Stimulated activated naive CD8-positive, alpha-beta T cell treated with anti-CD3 and anti-CD28 coated beads, Interleukin-15, amount 100 ng/mL, for 72 hours (primary cell): ENCODE data around the gene TBC1D22A.
A peak's percentile ranks its signal among the peaks of the same experiment; 100 is the strongest.

Experiments
- ATAC-seq: fragments of 150-1000 bp; cut with Tn5 transposase; 2 replicates; pipeline ENCODE4 v1.10.0; 2021; ENCODE audit warnings: mild to moderate bottlenecking, moderate library complexity
- DNase-seq, 2 donors: peaks; one replicate each; pipeline ENCODE4 v3.0.0; 2021 to 2022
- H3K27ac Mint-ChIP-seq, 2 donors: one replicate each; pipeline ENCODE4 v1.8.0; 2022; ENCODE audit warnings: mild to moderate bottlenecking in 2 of 2, mixed read lengths in 2 of 2, moderate library complexity in 2 of 2
- H3K27me3 Mint-ChIP-seq: one replicate; pipeline ENCODE4 v1.8.0; 2022; ENCODE audit warnings: mixed read lengths
- H3K4me1 Mint-ChIP-seq: one replicate; pipeline ENCODE4 v1.8.0; 2022; ENCODE audit warnings: mild to moderate bottlenecking, mixed read lengths
- H3K4me3 Mint-ChIP-seq, 2 donors: one replicate each; pipeline ENCODE4 v1.8.0; 2022; ENCODE audit warnings: mild to moderate bottlenecking in 2 of 2, mixed read lengths in 2 of 2, moderate library complexity in 1 of 2
- H3K9me3 Mint-ChIP-seq, 2 donors: one replicate each; pipeline ENCODE4 v1.8.0; 2022; ENCODE audit warnings: mixed read lengths in 2 of 2

Gene TBC1D22A

DNA sequence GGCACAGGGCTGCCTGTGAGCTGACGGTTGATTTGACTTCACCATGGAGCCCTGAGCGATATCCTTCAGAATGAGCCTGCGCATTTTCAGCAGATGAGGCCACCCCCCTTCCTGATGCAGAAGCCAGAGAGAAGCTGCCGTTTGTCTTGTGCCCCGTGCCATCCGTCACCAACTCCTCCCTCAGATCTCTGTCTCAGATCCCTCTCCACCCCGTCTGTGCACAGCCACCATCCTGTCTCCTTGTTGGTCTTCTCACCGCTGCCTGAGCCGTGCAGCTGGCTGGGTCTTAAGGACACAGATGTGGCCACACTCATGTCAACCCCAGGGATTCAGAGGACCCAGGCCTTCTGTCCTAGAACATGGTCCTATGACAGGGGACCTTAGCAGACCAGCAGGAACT, 293.9 kb downstream of the TBC1D22A start:
- Mint-ChIP-seq H3K4me1 (peaks cover 19% of the 10 kb centered on the region), H3K27ac (peak overlapping the region in 1 of 2 donors; percentile 77), H3K27me3 (no peaks in the 10 kb centered on the region), H3K4me3 (no peak overlapping the region), H3K9me3 (no peaks in the 10 kb centered on the region)
- DNase-seq = no peak
- ATAC-seq = no peak

DNA sequence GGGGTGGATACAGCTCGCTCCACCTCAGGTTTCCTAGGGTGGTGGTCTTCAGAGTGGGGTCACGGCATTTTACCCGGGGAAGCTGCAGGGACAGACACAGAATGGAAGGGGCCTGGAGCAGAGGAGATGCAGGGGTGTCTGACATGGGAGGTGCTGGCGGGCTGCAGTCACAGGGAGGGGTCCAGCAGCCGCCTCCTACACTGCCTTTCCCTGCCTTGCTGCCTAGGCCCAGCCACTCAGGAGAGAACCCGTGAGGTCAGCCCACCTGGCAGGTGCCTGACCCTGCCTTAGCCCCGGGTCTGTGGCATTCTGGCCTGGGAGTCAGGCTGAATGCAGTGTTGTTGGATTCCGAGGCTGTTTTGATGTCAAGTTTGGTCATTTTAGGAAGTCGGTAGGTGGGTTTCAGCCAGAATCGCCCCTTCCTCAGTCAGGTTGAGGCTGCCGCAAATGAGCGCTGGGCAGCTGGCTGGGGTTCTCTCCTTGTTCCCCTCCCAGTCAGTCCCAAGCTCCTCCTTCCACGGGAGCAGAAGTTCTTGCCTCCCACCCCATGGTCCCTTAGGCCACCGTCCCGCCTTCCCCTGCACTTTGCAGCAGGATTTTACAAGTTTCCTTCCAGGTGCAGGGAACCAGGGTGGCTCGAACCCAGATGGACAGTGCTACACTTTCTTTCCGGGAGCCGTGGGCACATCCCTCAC, 294.5 kb downstream of the TBC1D22A start:
- Mint-ChIP-seq H3K9me3 (no peaks in the 10 kb centered on the region), H3K27me3 (no peaks in the 10 kb centered on the region), H3K4me3 (no peak overlapping the region), H3K27ac (peak overlapping the region; percentile 69 to 77), H3K4me1 (peaks cover 14% of the 10 kb centered on the region)
- ATAC-seq (no peak), DNase-seq (no peak)

DNA sequence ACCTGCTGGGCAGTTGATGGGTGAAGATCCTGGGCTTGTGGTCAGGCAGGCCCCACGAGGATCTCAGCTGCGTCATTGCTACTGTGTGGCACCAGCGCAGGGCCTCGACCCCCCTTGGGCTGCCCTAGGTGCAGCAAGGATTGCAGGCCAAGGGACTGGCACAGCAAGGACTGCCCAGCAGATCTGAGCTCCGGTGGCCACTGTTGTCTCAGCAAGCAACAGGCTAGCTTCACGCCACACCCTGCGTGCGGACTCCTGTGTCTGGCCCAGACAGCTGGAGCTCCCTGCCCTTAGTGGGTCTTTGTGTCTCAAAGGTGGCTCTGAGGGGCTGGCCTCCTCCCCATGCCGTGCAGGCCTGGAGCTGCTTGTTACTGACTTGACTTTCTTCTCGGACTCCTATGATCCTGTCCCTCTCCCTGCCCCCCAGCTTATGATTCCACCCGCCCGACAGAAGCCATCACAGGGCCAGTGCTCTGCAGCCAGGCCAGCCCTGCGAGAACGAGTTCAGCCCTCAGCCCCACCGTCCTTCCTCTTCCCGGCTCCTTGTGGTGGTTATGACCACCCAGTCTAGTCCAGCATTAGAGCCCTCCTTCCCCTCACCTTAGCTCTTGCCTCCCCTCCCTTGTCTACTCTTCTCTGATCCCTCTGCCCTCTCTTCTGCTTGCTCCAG, 295.6 kb downstream of the TBC1D22A start:
- no peak for DNase-seq
- H3K4me3 Mint-ChIP-seq = no peak overlapping the region
- no peaks in the 10 kb centered on the region for H3K27me3 Mint-ChIP-seq
- H3K4me1 Mint-ChIP-seq = peaks cover 5% of the 10 kb centered on the region
- peak overlapping the region in 1 of 2 donors; percentile 90 for H3K27ac Mint-ChIP-seq
- no peak for ATAC-seq
- no peaks in the 10 kb centered on the region for H3K9me3 Mint-ChIP-seq

DNA sequence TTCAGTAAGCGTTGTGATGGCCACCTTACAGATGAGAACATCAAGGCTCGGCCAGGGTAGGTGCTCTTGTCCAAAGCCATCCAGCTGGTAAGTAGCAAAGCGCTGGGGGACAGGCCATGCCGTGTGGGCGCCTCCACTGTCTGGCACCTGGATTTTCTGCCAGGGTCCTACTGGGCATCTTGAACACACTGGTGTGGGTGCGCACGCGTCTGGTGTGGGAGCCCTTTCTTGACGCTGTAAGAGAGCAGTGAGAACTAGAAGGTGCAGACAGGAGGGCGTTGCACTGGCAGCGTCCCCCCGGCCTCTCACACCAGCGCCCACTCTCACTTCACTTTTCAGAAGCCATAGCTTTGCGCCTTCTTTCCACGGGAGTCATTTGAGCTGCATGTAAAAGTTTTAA, 296.6 kb downstream of the TBC1D22A start:
- Mint-ChIP-seq H3K27me3 (no peaks in the 10 kb centered on the region), H3K4me3 (no peak overlapping the region), H3K27ac (no peak overlapping the region), H3K9me3 (no peaks in the 10 kb centered on the region), H3K4me1 (no peaks in the 10 kb centered on the region)
- no peak for ATAC-seq
- DNase-seq = no peak

DNA sequence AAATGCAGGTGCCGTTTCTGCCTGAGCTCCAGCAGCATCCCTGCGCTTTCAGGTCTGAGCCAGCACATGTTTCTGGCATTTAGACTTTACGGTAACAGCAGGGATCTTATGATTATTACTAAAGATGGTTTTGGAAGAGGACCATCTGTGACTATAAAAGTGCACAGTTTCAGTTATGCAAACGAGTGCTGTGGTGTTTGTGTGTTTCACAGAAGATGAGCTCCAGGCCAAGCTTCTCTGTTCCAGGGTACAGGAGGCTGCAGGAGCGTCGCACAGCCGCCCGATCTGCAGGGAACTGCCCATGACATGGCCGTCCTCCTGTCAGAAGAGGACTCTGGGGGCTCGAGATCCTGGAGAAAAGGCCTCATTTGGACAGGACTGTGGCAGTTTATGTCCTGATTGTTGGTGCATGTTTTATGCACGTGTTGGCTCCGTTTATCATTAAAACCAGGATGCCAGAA, 297.3 kb downstream of the TBC1D22A start:
- H3K27ac Mint-ChIP-seq = no peak overlapping the region
- no peaks in the 10 kb centered on the region for H3K27me3 Mint-ChIP-seq
- ATAC-seq (no peak), DNase-seq (no peak)
- H3K9me3 Mint-ChIP-seq = no peaks in the 10 kb centered on the region
- no peaks in the 10 kb centered on the region for H3K4me1 Mint-ChIP-seq
- no peak overlapping the region for H3K4me3 Mint-ChIP-seq

- peak overlapping the region in 1 of 2 donors; percentile 38 for H3K27ac Mint-ChIP-seq
- ATAC-seq = no peak
- H3K27me3 Mint-ChIP-seq = no peaks in the 10 kb centered on the region
- H3K4me1 Mint-ChIP-seq = no peaks in the 10 kb centered on the region
- DNase-seq = no peak
- no peak overlapping the region for H3K4me3 Mint-ChIP-seq
- no peaks in the 10 kb centered on the region for H3K9me3 Mint-ChIP-seq
Observed at GRCh38 chr22:47060718-47061117, 298.3 kb downstream of the TBC1D22A start.

GRCh38 chr22:47061226-47061625, 298.8 kb downstream of the TBC1D22A start:
- Mint-ChIP-seq H3K4me1 (peaks cover 5% of the 10 kb centered on the region), H3K27me3 (no peaks in the 10 kb centered on the region), H3K9me3 (no peaks in the 10 kb centered on the region), H3K4me3 (no peak overlapping the region), H3K27ac (no peak overlapping the region)
- no peak for DNase-seq
- ATAC-seq = no peak

DNA sequence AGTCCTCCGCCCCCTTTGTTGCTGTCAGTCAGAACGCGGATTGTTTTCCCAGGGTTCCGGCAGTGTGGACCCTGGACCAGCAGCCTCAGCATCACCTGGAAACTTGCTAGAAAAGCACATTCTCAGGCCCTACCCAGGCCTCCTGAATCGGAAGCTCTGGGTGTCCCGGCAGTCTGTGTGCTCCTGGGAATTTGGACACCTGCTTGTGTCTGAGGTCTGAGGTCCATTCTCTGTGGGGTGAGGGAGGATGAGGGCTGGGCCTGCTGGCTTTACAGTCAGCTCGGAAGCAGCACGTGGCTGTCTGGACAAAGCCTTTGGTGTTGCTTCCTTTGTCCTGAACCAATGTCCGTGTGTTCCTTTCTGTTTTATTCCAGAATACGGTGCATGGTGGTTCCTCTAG, 299.7 kb downstream of the TBC1D22A start:
- Mint-ChIP-seq H3K4me3 (no peak overlapping the region), H3K4me1 (peaks cover 12% of the 10 kb centered on the region), H3K9me3 (no peaks in the 10 kb centered on the region), H3K27ac (no peak overlapping the region), H3K27me3 (no peaks in the 10 kb centered on the region)
- DNase-seq (no peak), ATAC-seq (no peak)

GRCh38 chr22:47063071-47063509, 300.6 kb downstream of the TBC1D22A start:
- peak overlapping the region in 1 of 2 donors; percentile 72 for H3K27ac Mint-ChIP-seq

GRCh38 chr22:47063606-47064005, 301.2 kb downstream of the TBC1D22A start:
- peaks cover 27% of the 10 kb centered on the region for H3K4me1 Mint-ChIP-seq
- ATAC-seq (no peak), DNase-seq (no peak)

More at GRCh38 chr22:47063071-47063509, 300.6 kb downstream of the TBC1D22A start:
- ATAC-seq (no peak), DNase-seq (no peak)
- Mint-ChIP-seq H3K27me3 (no peaks in the 10 kb centered on the region), H3K4me3 (no peak overlapping the region), H3K9me3 (no peaks in the 10 kb centered on the region), H3K4me1 (peaks cover 22% of the 10 kb centered on the region)

DNA sequence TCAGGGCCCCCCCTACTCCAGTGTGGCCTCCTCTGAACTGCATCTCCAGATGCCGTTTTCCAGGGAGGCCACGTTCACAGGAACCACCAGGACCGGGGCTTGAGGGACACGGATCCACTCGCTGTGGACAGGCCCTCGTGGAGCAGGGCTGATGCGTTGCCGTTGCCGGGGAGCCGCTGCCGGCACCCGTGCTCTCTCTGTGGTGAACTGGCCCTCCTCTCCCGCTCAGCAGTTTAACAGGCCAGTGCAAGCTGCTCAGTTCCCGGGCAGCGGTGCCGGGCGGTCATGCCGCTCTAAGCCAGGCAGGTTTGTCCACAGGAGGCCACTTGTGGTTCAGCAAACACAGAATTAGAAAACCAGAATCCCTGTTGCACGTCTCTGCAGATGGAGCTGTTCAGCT, 301.6 kb downstream of the TBC1D22A start:
- Mint-ChIP-seq H3K4me3 (no peak overlapping the region), H3K9me3 (no peaks in the 10 kb centered on the region), H3K27me3 (no peaks in the 10 kb centered on the region), H3K4me1 (peaks cover 29% of the 10 kb centered on the region), H3K27ac (no peak overlapping the region)
- no peak for ATAC-seq
- DNase-seq = no peak

More at GRCh38 chr22:47063606-47064005, 301.2 kb downstream of the TBC1D22A start:
- no peak overlapping the region for H3K4me3 Mint-ChIP-seq
- no peak overlapping the region for H3K27ac Mint-ChIP-seq
- H3K9me3 Mint-ChIP-seq = no peaks in the 10 kb centered on the region
- no peaks in the 10 kb centered on the region for H3K27me3 Mint-ChIP-seq

GRCh38 chr22:47064416-47064815, 302.0 kb downstream of the TBC1D22A start:
- DNase-seq = no peak
- ATAC-seq = no peak
- Mint-ChIP-seq H3K9me3 (no peaks in the 10 kb centered on the region), H3K4me1 (peaks cover 29% of the 10 kb centered on the region), H3K27ac (no peak overlapping the region), H3K27me3 (no peaks in the 10 kb centered on the region), H3K4me3 (no peak overlapping the region)

DNA sequence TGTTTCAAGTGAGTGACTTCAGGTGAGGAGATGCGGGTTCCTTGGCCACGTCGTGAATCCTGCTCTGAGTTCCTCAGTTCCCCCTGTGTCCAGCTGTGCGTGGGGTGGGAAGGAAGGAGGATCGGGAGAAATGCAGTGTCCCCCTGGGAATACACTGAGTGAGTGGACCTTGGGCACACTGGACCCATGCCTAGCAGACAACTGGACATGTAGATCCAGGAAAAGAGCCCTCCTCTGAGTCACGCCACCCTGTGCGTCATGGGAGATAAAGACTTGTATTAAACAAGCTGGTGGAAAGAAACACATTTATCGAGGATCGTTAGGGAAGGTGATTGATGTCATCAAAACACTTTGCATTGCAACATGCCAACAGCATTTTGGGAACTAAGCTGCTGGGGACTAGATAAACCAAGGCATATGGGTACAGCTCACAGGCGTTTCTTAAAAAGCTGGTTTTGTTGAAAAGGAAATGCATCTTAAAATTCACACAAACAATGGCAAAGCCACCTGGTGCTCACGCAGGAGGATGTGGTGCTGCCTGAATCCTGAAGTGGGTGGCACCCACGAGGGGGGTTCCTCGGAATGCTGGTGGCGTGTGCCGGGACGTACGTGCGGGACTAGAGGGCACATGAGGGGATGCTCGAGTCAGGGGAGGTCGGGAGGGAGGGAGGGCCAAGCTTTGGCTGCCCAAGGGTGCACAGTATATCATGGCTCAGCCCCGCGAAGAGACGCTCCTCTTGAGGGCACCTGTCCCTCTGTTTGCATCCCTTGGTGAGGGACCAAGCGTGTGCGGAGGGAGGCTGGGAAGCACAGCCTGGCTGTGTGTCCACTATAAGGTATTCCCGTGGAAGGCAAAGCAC, 303.5 kb downstream of the TBC1D22A start:
- ATAC-seq (no peak), DNase-seq (no peak)
- Mint-ChIP-seq H3K4me1 (peaks cover 29% of the 10 kb centered on the region), H3K27me3 (no peaks in the 10 kb centered on the region), H3K27ac (peak overlapping the region in 1 of 2 donors; percentile 64), H3K9me3 (no peaks in the 10 kb centered on the region), H3K4me3 (no peak overlapping the region)

DNA sequence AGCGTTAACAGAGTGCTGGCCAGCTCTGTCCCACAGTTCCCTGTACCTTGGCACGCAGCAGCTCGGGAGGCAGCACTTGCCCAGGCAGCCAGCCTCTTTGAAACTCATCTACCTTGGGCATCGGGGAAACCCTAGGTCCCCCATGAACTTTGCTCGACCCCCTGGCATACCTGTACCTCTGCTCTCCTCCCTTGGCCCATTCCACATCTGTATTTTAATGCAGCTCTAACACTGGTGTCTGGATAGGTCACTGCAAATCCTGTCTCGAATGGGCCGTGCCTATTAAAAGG, 304.1 kb downstream of the TBC1D22A start:
- ATAC-seq = no peak
- Mint-ChIP-seq H3K4me3 (no peak overlapping the region), H3K27me3 (no peaks in the 10 kb centered on the region), H3K9me3 (no peaks in the 10 kb centered on the region), H3K4me1 (peaks cover 29% of the 10 kb centered on the region), H3K27ac (no peak overlapping the region)
- DNase-seq = no peak

GRCh38 chr22:47067321-47067890, 305.0 kb downstream of the TBC1D22A start:
- peak overlapping the region in 1 of 2 donors; percentile 59 for H3K27ac Mint-ChIP-seq
- no peaks in the 10 kb centered on the region for H3K27me3 Mint-ChIP-seq
- no peaks in the 10 kb centered on the region for H3K9me3 Mint-ChIP-seq
- DNase-seq (no peak), ATAC-seq (no peak)
- H3K4me3 Mint-ChIP-seq = no peak overlapping the region
- peaks cover 29% of the 10 kb centered on the region for H3K4me1 Mint-ChIP-seq
